GM21717 (cell line): ENCODE results near the gene TRAP1.
"Not testable (repeated sequence)": the region's sequence is repeated elsewhere in the genome, so short reads cannot be mapped to it uniquely, and the experiment has no call there.

Experiments
- ATAC-seq: cut with Tn5 transposase; IDR thresholded peaks from one replicate; pipeline ENCODE4 v1.9.1; 2021; ENCODE audit warnings: mild to moderate bottlenecking, moderate library complexity; ENCODE audit not compliant: unreplicated experiment

TRAP1 gene

DNA sequence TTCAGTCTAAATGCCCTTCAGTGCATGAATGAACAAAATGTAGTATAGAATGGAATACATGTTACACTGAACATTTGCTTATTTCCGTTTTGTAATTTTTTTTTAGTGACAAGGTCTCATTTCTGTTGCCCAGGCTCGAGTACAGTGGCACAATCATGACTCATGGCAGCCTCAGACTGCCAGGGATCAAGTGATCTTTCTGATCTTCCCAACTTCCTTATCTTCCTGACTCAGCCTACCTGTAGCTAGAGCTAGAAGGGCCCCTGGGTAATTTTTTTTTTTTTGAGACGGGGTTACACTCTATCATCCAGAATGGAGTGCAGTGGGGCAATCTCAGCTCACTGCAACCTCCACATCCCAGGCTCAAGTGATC, 98.6 kb downstream of the TRAP1 start:
- no peak for ATAC-seq

DNA sequence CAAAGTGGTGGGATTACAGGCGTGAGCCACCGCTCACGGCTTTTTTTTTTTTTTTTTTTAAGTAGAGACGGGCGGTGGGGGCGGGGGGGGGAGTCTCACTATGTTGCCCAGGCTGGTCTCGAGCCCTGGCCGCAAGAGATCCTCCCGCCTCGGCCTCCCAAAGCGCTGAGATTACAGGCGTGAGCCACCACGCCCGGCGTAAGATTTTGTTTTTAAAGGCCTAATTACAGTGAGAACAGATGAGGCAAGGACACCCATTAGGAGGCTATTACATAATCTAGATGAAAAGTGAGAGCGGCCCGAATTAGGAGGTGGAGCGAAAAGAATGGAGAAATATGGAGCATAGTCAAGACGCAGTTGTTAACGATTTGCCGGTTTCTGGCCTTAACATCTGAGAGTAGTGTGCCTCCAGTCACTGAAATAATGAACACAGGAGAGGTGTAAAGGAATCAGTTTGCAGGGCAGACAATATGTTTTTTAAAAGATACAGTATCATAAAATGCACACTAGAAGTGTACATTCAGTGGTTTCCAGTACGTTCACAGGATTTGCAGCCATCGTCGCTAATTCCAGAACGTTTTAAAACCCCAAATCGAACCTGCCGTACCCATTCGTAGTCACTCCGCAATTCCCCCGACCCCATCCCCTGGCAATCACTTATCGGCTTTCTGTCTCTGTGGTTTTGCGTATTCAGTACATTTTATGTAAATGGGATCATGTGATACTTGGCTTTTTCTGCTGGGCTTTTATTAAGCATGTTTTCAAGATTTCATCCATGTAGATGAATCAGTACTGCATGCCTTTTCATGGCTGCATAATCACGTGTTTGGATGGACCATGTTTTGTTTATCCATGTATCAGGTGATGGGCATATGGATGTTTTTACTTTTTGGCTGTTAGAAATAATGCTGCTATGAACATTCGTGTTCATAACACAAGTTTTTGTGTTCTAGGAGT, 104.5 kb downstream of the TRAP1 start:
- ATAC-seq = no peak

DNA sequence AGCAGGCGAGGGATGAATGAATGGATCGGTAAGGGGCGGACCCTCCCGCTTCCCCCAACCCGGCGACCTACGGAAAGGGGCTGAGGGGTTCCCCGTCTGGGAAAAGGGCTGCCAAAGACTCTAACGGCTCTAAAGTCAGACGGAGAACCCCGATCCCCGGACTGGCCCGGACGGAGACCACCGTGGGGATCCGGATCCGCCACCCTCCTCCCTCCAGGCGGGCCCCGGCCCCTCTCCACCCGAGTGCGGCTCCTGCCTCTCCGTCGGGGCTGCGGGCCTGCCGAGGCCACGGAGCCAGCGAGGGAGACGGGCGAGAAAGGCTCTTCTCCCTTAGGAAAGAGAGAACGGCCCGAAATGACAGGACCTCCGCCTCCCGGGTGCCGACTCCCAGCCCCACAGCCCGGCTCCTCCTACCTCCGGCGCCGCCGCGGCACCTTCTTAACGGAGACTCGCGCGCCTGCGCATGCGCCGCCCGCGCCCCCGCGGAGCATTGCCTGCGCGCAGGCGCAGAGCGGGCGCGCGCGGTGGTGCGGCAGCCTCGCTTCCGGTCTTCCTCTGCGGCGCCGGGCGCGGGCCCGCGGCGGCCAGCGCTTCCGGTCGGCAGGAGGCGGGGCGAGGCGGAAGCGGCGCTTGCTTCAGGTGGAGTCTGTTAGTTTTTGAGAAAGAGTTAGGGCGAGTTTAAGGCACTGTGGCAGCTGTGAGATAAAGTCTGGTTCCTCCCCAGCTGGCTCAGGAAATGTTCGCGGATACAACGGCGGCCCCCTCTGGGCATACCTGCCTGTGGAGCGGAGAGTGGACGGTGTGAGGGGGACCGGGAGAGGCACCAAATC, 106.0 kb downstream of the TRAP1 start, which contains the start of gene SLX4:
Gene SLX4 (minus strand): TSS at position 461 of the 830 bp plus-strand sequence. CDS start 2,642 bp downstream, outside the sequence.
- peak; percentile 68 for ATAC-seq

DNA sequence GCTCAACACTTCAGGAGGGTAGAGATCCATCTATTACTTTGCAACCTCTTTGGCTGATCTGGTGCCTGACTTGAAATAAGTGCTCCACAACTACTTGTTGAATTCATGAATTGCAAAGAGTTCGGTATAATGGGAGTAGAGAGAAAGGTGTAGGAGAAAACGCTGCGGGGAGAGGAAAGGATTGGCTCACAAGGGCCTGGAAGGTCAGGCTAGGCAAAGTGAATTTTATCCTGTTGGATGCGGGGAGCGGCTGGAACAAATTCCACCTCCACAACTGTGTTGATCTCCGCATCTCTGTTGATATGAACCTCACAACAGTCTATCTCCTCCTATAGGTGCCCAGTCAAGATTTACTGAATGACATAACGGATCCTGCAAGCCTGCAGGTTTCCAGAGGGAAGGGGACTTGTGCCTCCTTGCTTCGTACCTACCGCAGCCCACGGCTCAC, 106.6 kb downstream of the TRAP1 start:
- ATAC-seq = no peak

DNA sequence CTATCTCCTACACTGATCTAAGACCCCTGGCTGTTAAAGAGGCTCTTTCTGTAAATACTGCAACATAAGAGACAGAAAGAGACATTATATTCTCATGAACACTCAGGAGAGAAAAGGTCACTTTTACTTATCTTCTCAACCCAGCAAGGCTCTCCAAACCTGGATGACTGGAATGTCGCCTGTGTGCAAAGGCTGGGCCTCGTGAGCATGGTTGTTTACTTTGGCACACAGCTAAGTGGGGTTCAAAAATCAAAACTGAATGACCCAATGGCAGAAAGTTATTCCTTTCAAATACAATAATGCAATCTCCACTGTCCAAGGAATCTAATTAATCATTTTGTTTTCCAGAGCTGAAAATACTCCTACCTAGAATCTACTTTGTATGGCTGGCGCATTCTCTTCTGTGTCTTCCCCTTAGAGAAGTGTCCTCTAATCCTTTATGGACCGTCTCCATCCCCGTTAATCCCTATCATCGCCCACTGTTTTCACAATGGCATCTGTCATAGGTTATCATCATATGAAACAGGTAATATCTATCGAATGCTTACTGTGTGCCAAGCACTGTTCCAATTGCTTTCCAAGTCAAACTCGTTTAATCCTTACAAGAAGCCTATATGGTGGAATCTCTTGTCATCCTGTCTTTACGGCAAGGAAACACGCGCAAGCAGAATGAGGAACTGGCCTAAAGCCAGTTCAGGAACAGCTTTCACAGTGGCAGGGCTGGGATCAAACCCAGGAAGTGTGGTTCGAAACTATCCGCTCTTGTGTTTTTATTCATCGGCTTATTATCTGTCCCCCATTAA, 107.2 kb downstream of the TRAP1 start:
- no peak for ATAC-seq

DNA sequence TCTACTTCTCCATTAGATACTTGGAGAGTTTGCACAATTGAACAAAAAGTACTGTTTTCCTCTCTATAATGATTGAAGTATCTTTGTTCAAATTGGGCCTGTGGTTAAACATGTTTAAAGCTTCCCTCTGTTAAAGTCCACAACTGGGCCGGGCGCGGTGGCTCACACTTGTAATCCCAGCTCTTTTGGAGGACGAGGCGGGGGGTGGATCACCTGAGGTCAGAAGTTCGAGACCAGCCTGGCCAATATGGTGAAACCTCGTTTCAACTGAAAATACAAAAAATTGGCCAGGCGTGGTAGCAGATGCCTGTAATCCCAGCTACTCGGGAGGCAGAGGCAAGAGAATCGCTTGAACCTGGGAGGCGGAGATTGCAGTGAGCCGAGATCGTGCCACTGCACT, 108.3 kb downstream of the TRAP1 start:
- not testable (repeated sequence) for ATAC-seq

DNA sequence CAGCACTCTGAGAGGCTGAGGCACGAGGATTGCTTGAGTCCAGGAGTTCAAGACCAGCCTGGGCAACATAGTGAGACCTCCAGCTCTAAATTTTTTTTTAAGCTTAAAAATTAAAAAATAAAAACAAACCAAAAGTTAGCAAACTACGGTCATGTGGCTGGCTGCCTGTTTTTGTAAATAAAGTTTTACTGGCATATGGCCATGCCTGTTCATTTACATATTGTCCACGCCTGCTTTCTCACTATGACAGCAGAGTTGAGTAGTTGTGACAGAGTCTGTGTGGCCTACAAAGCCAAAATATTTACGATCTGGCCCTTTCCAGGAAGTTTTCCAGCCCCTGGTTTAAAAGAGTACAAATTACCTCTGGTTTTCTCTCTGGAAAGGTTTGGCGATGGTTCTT, 109.3 kb downstream of the TRAP1 start:
- no peak for ATAC-seq
